ENCODE results near the gene RNF217. TPM values are rescaled to one million over a fixed set of nuclear protein-coding genes. Genes with fewer than 3 reads are reported as not detected.
A peak's percentile ranks its signal among the peaks of the same experiment; 100 is the strongest.

RNF217 gene
- total RNA-seq, 4 donors from 2014 or later, result 26.2 to 32.2 (median 28.8) TPM

GRCh38 chr6:124926435-124926834, 35.8 kb upstream of the RNF217 start:
- Histone ChIP-seq H3K27me3 (no peaks in the 10 kb centered on the region), H3K36me3 (no peaks in the 10 kb centered on the region), H3K27ac (no peak overlapping the region), H3K4me1 (peaks cover 0 to 8% (median 0%) of the 10 kb centered on the region in 3 donors), H3K9me3 (no peaks in the 10 kb centered on the region), H3K4me3 (no peak overlapping the region)
- TF ChIP-seq POLR2A (IDR thresholded peaks at IDR 0.05), result no peak
- no peak for TF ChIP-seq EP300 (IDR thresholded peaks at IDR 0.05)
- TF ChIP-seq POLR2AphosphoS5 (IDR thresholded peaks at IDR 0.05), result no peak
- no peak for TF ChIP-seq CTCF (IDR thresholded peaks at IDR 0.05)
- WGBS, 2 donors (ENCODE audit: low coverage in 1 of 2), result 80 to 100% methylated on average over 1 to 2 of the region's 2 CpGs
- ATAC-seq, result no peak

GRCh38 chr6:124927806-124928205, 34.4 kb upstream of the RNF217 start:
- Histone ChIP-seq H3K36me3 (no peaks in the 10 kb centered on the region), H3K27ac (no peak overlapping the region), H3K27me3 (no peaks in the 10 kb centered on the region), H3K4me1 (peaks cover 0 to 8% (median 0%) of the 10 kb centered on the region in 3 donors), H3K4me3 (no peak overlapping the region), H3K9me3 (no peaks in the 10 kb centered on the region)
- ATAC-seq, result no peak
- WGBS, 2 donors (ENCODE audit: low coverage in 1 of 2), result 91 to 92% methylated on average over 2 of the region's 2 CpGs
- no peak for TF ChIP-seq POLR2A (IDR thresholded peaks at IDR 0.05)
- no peak for TF ChIP-seq EP300 (IDR thresholded peaks at IDR 0.05)
- no peak for TF ChIP-seq CTCF (IDR thresholded peaks at IDR 0.05)

- TF ChIP-seq POLR2A (IDR thresholded peaks at IDR 0.05), result no peak
- no peak for TF ChIP-seq EP300 (IDR thresholded peaks at IDR 0.05)
- no peak for TF ChIP-seq CTCF (IDR thresholded peaks at IDR 0.05)
- no peak for TF ChIP-seq POLR2AphosphoS5 (IDR thresholded peaks at IDR 0.05)
- H3K27me3 ChIP-seq, result no peaks in the 10 kb centered on the region
- WGBS, 2 donors (ENCODE audit: low coverage in 1 of 2), result 88 to 91% methylated on average over 4 of the region's 4 CpGs
- peaks cover 0 to 8% (median 0%) of the 10 kb centered on the region in 3 donors for H3K4me1 ChIP-seq
- no peaks in the 10 kb centered on the region for H3K9me3 ChIP-seq
- no peak overlapping the region for H3K27ac ChIP-seq
- ATAC-seq, result no peak
- no peak overlapping the region for H3K4me3 ChIP-seq
- no peaks in the 10 kb centered on the region for H3K36me3 ChIP-seq
Measured at GRCh38 chr6:124928851-124929250, 33.4 kb upstream of the RNF217 start.

GRCh38 chr6:124937645-124938044, 24.6 kb upstream of the RNF217 start:
- ATAC-seq, result peak; percentile 22
- 65 to 80% methylated on average over 6 of the region's 6 CpGs for WGBS, 2 donors (ENCODE audit: low coverage in 1 of 2)
- no peaks in the 10 kb centered on the region for H3K9me3 ChIP-seq
- no peak overlapping the region for H3K4me3 ChIP-seq
- no peaks in the 10 kb centered on the region for H3K4me1 ChIP-seq
- TF ChIP-seq EP300 (IDR thresholded peaks at IDR 0.05), result no peak
- no peak for TF ChIP-seq POLR2A (IDR thresholded peaks at IDR 0.05)
- no peak for TF ChIP-seq POLR2AphosphoS5 (IDR thresholded peaks at IDR 0.05)
- no peak for TF ChIP-seq CTCF (IDR thresholded peaks at IDR 0.05)
- H3K36me3 ChIP-seq, result no peaks in the 10 kb centered on the region
- H3K27ac ChIP-seq, result peak overlapping the region in 3 of 4 donors; percentile 41 to 63 (median 59)
- H3K27me3 ChIP-seq, result no peaks in the 10 kb centered on the region

- no peak overlapping the region for H3K4me3 ChIP-seq
- H3K4me1 ChIP-seq, result no peaks in the 10 kb centered on the region
- no peaks in the 10 kb centered on the region for H3K27me3 ChIP-seq
- H3K9me3 ChIP-seq, result no peaks in the 10 kb centered on the region
- no peaks in the 10 kb centered on the region for H3K36me3 ChIP-seq
- TF ChIP-seq POLR2A (IDR thresholded peaks at IDR 0.05), result no peak
- TF ChIP-seq CTCF (IDR thresholded peaks at IDR 0.05), result no peak
- no peak for TF ChIP-seq POLR2AphosphoS5 (IDR thresholded peaks at IDR 0.05)
- TF ChIP-seq EP300 (IDR thresholded peaks at IDR 0.05), result no peak
- ATAC-seq, result no peak
- H3K27ac ChIP-seq, result no peak overlapping the region
Measured at GRCh38 chr6:124941259-124941658, 21.0 kb upstream of the RNF217 start.
